8988T (cell line): ENCODE measurements around the gene DPH6.

Experiments
- DNase-seq: peaks from one replicate; pipeline ENCODE4 v3.0.0; 2011

DPH6 gene

DNA sequence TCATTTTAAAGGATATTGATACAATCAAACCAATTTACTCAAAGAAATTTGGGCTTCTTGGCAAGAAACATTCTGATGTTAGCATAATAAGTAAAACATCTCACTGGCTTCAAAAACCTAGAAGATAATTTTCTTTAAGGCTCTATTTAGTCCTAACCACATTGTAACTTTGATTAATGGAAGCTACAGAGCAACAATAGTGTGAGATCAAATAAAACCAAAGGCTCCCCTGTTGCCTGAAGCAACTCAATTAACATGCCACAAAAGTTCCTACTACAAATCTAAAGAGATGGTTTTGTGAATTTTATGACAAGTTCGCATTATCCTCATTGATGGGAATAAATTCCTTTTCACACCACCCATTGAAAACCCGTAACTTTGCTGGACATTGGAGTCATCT, 5.9 kb downstream of the DPH6 start:
- no peak for DNase-seq

DNA sequence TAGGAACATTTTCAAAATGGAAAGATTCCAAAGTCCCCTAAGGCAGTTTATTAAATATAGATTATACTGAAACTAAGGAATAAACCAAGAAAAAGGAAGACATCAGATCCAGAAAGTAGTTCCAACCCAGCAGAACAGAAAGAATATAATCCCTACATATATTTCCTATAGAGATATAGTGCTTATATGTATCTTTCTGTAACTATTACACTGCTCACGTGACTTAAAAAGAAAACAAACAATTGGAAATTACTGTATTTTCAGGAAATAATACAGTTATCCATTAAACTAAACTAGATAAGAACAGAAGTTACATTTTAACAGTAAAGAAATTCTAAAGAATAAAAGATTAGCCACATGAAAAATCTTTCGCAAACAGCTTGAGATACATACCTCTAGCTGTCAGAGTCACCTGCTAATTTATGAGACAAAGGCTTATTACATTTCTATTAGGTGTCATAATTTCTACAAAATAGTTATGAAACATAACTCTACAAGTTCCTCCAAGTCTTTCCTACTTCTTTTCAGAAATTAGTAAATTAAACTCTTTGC, 10.5 kb downstream of the DPH6 start:
- DNase-seq, result no peak

DNA sequence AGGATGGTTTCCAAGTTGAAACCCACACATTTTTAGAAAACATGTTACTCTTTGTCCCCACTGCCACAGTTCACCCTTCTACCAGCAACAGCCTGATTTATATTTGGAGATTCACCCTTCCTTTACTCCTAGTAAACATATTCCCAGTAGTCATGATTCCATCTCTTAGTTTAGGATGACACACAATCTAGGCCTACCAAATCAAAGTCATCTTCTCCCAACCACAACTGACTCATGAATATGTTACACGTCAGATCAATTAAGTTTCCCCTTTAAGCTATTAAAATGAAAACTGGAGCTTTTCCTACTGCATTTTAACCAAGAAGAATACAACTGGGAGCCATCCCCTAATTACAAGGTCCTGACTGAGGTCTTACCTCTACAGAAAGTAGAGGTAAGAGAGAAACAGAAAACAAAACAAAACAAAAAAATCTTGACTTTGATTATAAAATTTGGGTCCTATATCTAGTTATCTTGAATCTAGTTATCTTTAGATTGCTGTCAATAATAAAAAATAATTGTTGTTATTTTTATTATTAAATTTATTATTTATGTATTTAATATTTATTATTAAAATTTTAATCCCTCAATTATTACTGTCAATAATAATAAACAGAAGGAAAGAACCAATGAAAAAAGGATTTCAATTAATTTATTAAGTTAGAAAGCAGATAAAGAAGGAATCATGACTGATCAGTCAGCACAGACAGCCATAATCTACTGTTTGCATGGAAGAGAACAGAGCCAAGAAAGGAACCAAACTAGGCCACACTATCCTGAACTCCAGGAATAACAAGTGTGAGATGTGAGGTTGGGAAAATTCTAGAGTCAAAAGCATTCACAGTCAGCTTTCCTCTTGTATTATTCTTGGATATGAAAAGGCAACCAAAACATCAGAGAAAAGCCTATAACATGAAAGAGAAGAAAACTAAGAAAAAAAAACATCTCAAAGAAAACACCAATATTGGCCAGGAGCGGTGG, 12.5 kb downstream of the DPH6 start:
- no peak for DNase-seq

DNA sequence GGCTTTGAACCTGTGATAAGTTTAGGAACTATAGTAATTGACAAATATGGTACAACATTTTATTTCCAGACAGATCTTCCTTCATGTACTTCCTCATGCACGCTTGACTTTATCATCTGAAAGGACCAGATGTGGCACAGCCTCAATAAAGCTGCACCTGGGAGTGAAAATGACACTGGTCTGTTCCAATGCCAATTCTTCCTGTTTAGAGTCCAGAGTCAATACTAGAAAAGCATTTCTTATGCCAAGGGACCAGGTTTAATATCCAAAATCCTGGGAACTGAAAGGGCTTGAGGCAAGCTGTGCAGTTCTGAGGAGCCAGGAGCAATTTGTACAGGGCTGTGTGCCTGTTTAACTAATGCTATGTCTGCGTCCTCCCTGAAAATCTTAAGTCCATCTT, 15.3 kb downstream of the DPH6 start:
- no peak for DNase-seq

DNA sequence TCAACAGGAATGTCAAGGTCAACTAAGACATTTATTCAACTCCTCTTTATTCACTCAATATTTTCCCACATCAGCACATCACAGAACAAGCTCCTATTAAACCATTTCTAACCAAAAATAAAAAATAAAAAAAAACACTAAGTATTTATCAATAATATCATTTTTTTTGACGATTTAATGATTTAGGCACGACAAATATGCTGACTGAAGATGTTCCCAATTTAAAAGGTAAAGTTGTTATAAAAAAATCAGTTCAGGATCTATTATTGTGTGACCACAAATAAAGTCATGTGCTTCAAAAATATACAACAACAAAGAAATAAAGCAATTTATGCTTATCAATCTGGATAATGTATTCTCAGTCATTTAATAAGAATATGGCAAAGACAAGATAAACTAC, 16.2 kb downstream of the DPH6 start:
- no peak for DNase-seq

DNA sequence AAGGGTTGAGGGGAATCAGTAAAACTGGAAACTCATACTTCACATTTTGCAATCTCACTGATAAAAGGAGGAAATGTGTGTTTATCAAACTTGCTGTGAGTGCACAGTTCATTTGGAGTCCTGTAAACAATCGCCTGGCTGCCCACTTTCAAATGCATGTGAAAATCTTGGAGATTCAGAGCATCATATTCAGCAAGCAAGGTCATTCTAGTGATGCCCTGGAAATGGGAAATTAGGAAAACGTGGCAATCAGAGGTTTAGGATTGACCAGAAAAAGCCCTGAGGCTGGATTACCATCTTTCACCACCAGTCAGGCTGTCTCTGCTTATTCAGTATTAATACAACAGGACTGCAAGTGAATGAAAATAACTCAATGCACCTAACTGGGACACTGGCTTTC, 23.9 kb downstream of the DPH6 start:
- DNase-seq, result no peak

DNA sequence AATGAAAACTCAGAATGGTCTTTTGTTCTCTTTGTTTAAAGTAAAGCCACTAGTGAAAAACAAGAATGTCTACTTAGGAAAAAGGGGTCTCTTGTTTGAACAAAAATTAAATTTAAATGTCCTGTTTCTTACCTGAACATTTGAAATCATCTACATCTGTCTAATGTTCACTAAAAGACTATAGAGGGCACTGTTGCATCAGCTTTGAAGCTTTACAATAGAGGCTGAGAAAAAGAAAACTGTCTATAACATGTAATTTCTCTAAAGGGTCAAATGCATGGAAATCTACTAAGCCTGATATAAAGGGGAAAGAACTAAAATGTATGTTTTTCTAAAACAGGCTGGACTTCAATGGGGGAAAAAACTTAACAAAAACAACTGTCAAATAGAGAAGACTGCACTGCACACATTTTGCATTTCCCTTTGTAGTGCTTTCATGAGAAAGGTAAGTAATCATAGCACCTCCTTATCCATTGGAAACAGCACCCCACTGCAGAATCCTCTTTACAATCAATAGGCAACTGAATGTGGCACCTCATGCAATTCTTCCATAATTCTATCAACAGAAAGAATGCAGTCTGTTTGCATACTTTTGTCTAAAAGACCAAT, 26.3 kb downstream of the DPH6 start:
- no peak for DNase-seq

DNA sequence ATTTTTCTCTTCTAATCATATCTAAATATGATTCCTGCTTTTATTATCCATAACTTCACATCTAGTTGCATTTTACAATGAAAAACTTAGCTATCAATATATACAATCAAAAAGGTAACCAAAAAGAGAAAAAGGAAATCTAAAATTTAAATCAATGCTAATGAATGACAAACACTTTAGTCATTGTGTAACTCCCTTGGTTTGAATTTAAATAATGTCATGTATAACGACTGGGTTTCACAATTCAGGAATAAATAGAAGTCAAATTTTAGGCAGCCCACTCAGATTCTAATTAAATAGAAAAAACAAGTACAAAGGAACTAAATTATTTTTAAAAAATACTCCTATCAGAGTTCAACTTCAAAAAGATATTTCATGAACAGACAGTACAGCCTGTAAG, 26.9 kb downstream of the DPH6 start:
- DNase-seq, result no peak

DNA sequence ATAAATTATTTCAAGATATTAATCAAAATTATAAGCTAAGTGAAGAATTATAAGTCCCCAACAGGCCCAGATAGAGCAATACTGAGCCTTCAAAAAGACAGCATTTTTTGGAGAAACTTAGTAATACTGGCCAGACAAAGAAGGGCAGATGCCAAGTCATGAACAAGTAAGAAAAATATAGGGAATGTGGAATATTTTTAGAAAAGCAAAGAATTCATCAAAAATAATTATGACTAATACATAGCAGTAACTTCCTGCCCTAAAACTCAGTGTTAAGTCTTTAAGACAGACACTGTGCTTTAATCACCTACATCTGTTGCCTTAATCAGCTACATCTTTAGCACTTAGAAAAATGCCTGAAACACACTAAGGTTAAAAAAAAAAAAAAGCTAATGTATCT, 31.2 kb downstream of the DPH6 start:
- DNase-seq, result no peak

DNA sequence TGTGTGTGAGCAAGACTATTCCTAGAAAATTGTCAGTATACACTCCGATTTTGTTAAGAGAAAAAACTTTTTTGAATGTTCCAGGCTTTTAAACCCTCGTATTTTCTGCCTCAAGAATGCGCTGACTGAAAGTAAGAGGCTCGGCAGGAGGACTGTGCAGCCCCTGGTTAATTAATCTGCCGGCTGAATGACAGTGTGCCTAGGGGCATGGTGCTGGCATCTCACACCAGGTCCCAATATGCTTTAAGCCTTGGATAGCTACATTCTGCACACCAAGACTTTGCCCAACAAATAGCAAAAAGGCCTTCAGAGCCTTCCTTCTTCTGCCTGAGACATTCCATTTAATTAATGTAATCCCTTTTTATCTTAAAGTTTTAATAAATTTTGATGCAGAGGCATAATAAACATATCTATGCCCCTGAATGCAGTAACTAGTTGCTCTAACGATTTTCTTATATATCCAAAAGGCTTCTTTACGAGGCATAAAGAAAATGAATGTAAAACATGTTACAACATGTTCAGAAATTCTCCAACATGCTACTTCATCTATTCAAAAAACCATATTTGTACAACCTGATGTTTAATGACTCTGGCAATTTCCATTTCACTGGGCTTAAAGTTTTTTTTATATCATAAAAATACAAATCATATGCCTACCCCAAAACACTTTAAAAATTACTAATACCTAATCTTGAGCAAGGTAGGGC, 37.9 kb downstream of the DPH6 start:
- DNase-seq, result no peak

DNA sequence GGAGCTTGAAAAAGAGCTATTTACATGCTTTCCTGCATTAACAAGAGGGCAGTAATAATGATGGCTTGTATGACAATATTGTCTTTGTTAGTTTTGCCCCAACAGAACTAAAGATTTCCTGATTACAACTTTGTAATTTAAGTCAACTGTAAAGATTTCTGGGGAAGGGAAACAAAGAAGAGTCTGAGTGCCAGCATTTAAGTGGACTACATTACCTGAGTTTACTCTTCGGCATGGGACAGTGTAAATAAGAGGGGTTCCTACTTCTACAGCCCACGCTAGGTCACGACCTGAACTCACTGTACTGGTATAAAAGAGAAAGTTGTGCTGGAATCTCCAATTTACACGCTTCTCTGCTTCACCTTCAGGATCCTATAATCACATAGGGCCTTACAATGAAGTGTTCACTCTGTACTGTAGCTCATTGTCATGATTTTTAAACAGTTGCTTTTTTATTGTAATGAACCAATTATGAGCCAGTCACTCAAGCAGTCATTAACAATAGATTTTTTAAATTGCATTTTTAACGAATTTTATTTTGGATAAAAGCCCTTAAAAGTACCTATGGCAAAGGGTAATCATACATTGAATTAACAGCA, 39.6 kb downstream of the DPH6 start:
- no peak for DNase-seq

DNA sequence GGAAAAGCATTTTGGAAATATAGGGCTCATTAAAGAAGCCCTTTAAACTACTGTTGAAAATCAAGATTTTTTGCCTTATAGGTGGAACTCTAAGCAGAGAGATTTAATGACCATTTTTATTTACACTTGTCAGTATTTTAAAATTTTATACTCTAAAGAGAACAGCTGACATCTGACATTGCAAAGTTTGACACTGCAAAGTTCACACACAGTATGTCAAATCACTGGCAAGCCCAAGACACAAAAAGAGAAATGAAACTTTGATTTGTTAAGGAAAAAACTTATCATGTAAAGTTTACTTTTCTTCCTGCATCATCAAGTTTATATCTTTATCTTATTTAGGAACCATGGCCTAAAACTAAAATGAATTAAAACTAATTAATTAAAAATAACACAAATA, 40.2 kb downstream of the DPH6 start:
- DNase-seq, result no peak

DNA sequence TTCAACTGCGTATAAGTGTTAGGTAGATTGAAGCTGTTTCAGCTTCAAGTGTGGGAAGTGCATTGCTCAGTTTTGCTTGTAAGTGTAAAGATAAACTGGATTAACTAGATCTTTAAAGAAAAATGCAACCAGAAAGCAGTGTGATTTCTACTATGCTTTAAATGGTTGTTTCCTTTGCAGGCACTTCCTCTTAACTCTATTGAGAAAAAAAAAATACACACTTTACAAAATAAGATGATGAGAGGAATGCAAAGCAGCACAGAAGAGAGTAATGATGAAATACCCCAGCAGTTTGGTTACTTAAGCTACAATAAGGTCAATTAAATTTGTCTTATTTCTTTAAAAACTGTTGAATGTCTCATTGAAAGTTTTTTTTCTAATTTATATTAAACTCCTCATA, 40.8 kb downstream of the DPH6 start:
- DNase-seq, result no peak

DNA sequence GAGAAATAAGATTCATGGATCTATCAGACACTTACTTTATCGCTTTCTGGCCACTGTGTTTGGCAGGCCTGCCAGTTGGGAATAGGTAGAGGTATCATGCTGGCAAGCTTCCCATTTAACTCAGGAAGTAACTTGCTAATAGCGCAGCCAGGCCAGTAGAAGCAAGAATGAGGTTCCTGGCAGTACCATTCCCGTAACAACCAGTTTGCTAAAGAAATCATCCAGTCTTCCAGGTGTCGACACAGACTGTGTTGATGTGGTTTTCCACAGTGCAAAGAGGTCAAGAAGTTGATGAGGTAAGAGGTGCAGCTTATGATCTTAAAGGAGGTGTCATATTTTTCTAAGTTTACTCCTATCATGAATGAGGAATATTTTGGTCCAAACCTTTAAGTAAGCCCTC, 46.2 kb downstream of the DPH6 start:
- DNase-seq, result no peak

DNA sequence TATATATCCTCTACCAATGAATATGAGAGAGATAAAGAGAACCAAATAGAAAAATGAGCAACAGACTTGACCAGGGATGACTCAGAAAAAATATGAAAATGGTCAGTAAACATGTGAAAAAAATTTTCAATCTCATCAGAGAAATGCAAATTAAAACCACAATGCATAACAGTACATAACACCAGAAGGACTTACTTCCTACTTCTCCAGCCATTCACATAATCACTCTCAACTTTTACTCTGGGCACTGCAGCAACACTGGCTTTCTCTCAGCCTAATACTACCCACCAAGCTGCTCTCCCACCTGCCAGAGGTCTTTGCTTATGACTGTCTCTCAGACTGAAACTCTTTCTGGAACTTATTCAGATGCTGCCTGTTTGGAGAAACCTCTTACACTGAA, 49.4 kb downstream of the DPH6 start:
- no peak for DNase-seq

DNA sequence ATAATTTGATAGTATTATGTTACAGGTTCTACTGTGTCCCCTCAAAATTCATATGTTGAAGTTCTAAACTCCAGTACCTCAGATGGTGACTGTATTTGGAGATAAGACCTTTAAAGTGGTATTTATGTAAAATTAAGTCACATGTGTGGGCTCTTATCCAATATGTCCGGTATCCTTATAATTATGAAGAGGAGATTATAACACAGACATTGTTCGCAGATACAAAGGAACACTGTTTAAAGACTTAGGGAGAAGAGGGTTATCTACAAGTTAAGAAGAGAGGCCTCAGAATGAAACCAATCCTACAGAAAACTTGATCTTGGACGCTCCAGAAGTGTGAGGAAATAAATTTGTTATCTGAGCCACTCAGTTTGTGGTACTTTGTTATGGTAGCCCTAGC, 50.9 kb downstream of the DPH6 start:
- no peak for DNase-seq

DNA sequence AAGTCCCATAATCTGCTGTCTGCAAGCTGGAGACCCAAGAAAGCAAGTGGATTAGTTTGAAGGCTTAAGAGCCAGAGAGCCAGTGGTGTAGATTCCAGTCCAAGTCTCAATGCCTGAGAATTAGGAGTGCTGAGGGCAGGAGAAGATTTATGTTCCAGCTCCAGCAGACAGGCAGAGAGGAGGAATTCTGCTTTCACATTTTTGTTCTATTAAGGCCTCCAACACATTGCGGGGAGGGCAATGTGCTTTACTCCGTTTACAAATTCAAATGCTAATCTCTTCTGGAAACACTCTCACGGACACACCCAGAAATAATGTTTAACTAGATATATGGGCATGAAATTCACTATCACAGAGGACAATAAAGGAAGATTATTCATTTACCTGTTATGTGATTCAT, 54.0 kb downstream of the DPH6 start:
- no peak for DNase-seq

DNA sequence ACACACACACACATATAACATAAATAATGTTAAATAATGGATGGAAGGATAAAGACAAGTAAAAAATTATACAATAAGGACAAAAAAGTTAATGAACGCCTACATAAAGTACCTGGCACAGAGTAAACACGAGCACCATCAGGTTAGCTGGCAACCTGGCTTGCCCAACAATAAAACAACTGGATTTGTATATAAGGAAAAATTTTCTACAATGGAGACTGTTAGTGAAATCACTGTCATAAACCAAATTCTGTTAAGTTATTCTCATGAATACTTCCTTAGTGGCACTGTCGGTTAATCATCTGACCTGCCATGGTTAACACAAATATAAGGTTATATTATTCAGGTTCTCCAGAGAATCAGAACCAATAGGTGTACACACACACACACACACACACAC, 54.8 kb downstream of the DPH6 start:
- DNase-seq, result no peak

DNA sequence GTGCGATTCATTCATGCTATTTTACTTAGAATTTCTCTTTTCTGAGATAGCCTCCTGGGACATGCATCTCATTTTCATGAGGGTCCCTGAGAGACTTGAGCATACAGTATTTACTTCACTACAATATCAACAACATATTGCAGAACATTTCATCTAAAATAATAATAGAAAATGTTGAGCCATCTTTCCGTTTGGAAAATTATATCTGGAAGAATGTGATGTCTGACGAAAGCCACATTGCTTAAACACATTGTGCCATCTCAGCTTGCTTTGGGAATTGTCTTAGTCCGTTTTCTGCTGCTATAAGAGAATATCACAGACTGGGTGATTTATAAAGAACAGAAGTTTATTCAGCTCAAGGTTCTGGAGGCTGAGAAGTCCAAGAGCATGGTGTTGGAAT, 55.5 kb downstream of the DPH6 start:
- no peak for DNase-seq

DNA sequence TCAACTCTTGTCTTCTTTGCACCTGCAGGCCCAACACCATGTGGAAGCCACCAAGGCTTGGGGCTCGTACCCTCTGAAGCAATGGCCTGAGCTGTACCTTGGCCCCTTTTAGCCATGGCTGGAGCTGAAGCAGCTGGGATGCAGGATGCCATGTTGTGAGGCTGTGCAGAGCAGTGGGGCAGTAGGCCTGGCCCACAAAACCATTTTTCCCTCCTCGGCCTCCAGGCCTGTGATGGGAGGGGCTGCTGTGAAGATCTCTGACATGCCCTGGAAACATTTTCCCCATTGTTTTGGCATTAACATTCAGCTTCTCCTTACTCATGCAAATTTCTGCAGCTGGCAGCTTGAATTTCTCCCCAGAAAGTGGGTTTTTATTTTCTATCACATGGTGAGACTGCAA, 58.5 kb downstream of the DPH6 start:
- no peak for DNase-seq

DNA sequence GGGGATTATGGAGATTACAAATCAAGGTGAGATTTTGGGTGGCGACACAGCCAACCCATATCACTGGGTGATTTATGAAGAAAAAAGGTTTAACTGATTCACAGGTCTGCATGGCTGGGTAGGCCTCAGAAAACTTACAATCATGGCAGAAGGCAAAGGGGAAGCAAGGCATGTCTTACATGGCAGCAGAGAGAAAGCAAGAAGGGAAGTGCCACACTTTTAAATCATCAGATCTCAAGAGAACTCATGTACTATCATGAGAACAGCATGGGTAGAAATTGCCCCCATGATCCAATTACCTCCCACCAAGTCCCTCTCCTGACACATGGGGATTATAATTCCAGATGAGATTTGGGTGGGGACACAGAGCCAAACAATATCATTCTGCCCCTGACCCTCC, 59.7 kb downstream of the DPH6 start:
- DNase-seq, result no peak

DNA sequence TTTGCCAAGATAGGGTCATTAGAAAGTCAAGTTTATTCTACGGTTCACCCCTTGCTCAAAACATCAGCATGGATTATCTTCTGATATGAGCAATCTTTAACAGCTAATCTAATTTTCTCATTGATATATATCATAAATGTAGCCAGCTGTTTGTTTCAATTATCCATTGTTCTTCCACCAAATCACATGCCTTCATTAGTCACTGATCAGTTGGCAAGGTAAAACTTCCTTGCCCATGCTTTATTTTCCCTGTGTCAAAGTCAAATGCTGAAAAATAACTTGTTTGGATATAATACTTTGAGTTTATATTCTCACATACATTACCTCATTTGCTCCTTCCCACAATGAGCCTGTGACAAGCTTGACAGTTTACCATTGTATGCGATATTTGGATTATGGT, 60.6 kb downstream of the DPH6 start:
- DNase-seq, result no peak

DNA sequence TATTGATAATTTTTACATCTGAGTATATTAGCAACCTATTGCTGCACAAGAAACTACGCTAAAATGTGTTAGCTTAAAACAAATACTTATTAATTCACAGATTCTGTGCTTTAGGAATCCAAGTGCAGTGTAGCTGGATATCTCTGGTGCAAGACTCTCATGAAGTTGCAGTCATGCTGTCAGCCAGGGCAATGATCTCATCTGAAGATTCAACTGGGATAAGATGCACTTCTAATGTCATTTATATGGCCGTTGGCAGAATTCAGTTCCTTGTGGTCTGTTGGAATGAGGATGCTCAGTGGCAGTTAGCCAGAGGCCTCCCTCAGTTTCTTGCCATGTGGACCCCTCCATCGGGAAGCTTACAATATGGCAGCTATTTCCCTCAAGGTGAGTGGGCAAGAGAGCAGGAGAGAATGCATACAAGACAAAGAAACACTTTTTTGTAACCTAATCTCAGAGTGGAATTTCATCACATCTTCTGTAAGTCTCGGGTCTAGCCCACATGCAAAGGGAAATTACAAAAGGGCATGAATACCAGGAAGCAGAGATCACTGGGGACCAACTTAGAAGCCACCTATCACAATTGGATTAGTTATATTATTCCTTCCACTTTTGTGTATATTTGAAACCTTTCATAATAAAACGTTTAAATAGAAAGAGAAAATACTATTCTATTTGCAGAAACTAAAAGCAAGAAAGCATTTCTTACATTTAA, 61.6 kb downstream of the DPH6 start:
- DNase-seq, result no peak
